Liver (tissue), 9 donors: ENCODE data around the gene RELN. TPM values are rescaled to one million over a fixed set of nuclear protein-coding genes. Genes with fewer than 3 reads are reported as not detected.

Experiments
- DNase-seq: peaks from one replicate; pipeline ENCODE4 v3.0.0-alpha.2; 2017; ENCODE audit warnings: low spot score
- H3K27ac ChIP-seq, 2 donors: one replicate each; pipeline ENCODE4 v1.7.0; 2013; ENCODE audit warnings: inconsistent platforms in 2 of 2, low read length in 2 of 2, control low read depth in 1 of 2, low read depth in 1 of 2, mild to moderate bottlenecking in 1 of 2
- H3K27me3 ChIP-seq, 4 donors: one replicate each; pipeline versions ENCODE4 v1.6.1 to v1.7.0; 2013; ENCODE audit warnings: low read length in 3 of 4, inconsistent platforms in 1 of 4, mild to moderate bottlenecking in 1 of 4, moderate library complexity in 1 of 4; ENCODE audit not compliant: control insufficient read depth in 4 of 4, insufficient read depth in 4 of 4
- H3K36me3 ChIP-seq, 4 donors: one replicate each; pipeline versions ENCODE4 v1.6.1 to v1.7.0; 2013; ENCODE audit warnings: low read length in 3 of 4, mild to moderate bottlenecking in 3 of 4, low read depth in 1 of 4, moderate library complexity in 1 of 4; ENCODE audit not compliant: control insufficient read depth in 4 of 4, insufficient read depth in 3 of 4
- H3K4me1 ChIP-seq, 4 donors: one replicate each; pipeline versions ENCODE4 v1.6.1 to v1.7.0; 2013; ENCODE audit warnings: low read length in 3 of 4, mild to moderate bottlenecking in 3 of 4, moderate library complexity in 1 of 4; ENCODE audit not compliant: control insufficient read depth in 4 of 4, insufficient read depth in 4 of 4
- H3K4me3 ChIP-seq, 3 donors: one replicate each; pipeline versions ENCODE4 v1.6.1 to v1.7.0; 2013; ENCODE audit warnings: low read length in 3 of 3, control low read depth in 1 of 3, low read depth in 1 of 3, mild to moderate bottlenecking in 1 of 3
- H3K9ac ChIP-seq, 2 donors: one replicate each; pipeline ENCODE4 v1.7.0; 2013; ENCODE audit warnings: low read length in 2 of 2, mild to moderate bottlenecking in 2 of 2, moderate library complexity in 2 of 2, control low read depth in 1 of 2, low read depth in 1 of 2
- H3K9me3 ChIP-seq, 4 donors: one replicate each; pipeline versions ENCODE4 v1.6.1 to v1.7.0; 2013; ENCODE audit warnings: low read length in 3 of 4; ENCODE audit not compliant: control insufficient read depth in 4 of 4
- CTCF ChIP-seq: fragments of 150-350 bp; IDR thresholded peaks from 2 replicates; pipeline ENCODE4 v1.5.1; 2017; ENCODE audit warnings: improper control_type of control experiment, low read depth, low read length; ENCODE audit not compliant: missing input control
- EGR1 ChIP-seq, 2 donors: IDR thresholded peaks; 2 replicates each; pipeline ENCODE4 v1.6.1; 2016 to 2018; ENCODE audit warnings: antibody characterized with exemption in 2 of 2, low read depth in 2 of 2
- GABPA ChIP-seq, 2 donors: IDR thresholded peaks in 1 of 2; conservative IDR thresholded peaks in 1 of 2; 2 replicates each; pipeline ENCODE4 v1.6.1; 2016; ENCODE audit warnings: antibody characterized with exemption in 2 of 2, mild to moderate bottlenecking in 1 of 2, moderate library complexity in 1 of 2
- HNF4A ChIP-seq, 2 donors: conservative IDR thresholded peaks; 2 replicates each; pipeline ENCODE4 v1.6.1; 2016; ENCODE audit warnings: antibody characterized with exemption in 2 of 2, mild to moderate bottlenecking in 2 of 2
- HNF4G ChIP-seq: IDR thresholded peaks from 2 replicates; pipeline ENCODE4 v1.6.1; 2016; ENCODE audit warnings: antibody characterized with exemption
- JUND ChIP-seq, 2 donors: IDR thresholded peaks; 2 replicates each; pipeline ENCODE4 v1.6.1; 2016; ENCODE audit warnings: antibody characterized with exemption in 2 of 2
- MAX ChIP-seq: IDR thresholded peaks from 2 replicates; pipeline ENCODE4 v1.6.1; 2016; ENCODE audit warnings: antibody characterized with exemption
- NR2F2 ChIP-seq: IDR thresholded peaks from 2 replicates; pipeline ENCODE4 v1.6.1; 2016; ENCODE audit warnings: antibody characterized with exemption
- RAD21 ChIP-seq, 2 donors: IDR thresholded peaks; 2 replicates each; pipeline ENCODE4 v1.6.1; 2016; ENCODE audit warnings: antibody characterized with exemption in 2 of 2, mild to moderate bottlenecking in 2 of 2
- REST ChIP-seq: IDR thresholded peaks from 2 replicates; pipeline ENCODE4 v1.6.1; 2016; ENCODE audit warnings: antibody characterized with exemption, mild to moderate bottlenecking
- RXRA ChIP-seq, 2 donors: IDR thresholded peaks; 2 replicates each; pipeline ENCODE4 v1.6.1; 2017 to 2018; ENCODE audit warnings: antibody characterized with exemption in 2 of 2, mild to moderate bottlenecking in 1 of 2
- SP1 ChIP-seq: IDR thresholded peaks from 2 replicates; pipeline ENCODE4 v1.6.1; 2018; ENCODE audit warnings: antibody characterized with exemption, mild to moderate bottlenecking
- TAF1 ChIP-seq: conservative IDR thresholded peaks from 2 replicates; pipeline ENCODE4 v1.6.1; 2016; ENCODE audit warnings: antibody characterized with exemption, mild to moderate bottlenecking
- YY1 ChIP-seq: IDR thresholded peaks from 2 replicates; pipeline ENCODE4 v1.6.1; 2016; ENCODE audit warnings: antibody characterized with exemption, mild to moderate bottlenecking
- ZBTB33 ChIP-seq: IDR thresholded peaks from 2 replicates; pipeline ENCODE4 v1.6.1; 2016; ENCODE audit warnings: antibody characterized with exemption
- WGBS: extraction: QIAGEN DNeasy Blood & Tissue Kit; methylation state at CpG from one replicate; pipeline ENCODE4 v1.1.7; 2013; 5-methylcytosine and 5-hydroxymethylcytosine counted together
- polyA plus RNA-seq, 2 donors: library from polyadenylated mRNA; stranded (reverse) in 1 of 2; unstranded in 1 of 2; fragments of 200-250 nt in 1 of 2; fragments of >200 nt in 1 of 2; fragmentation: Nextera tagmentation in 1 of 2; extraction: Ambion mirVana in 1 of 2; gene quantifications; one replicate each; pipeline versions ENCODE4 v1.2.1 to v1.2.3, GENCODE V29; 2013 to 2015
- total RNA-seq, 2 donors: library from RNA; depleted of rRNA; stranded (reverse); fragments of >200 nt; gene quantifications; one replicate each; pipeline ENCODE4 v1.2.3, GENCODE V29; 2014
- donor health status: healthy.
- donor health status: healthy.
- donor health status: healthy.
- donor health status: healthy.
- donor health status: healthy.

Gene RELN
- total and polyA plus RNA-seq, 4 donors: 10.0 to 69.8 (median 28.4) TPM

- H3K9ac ChIP-seq: no peak overlapping the region
- TF ChIP-seq NR2F2 (peak; percentile 33), TAF1 (no peak), SP1 (no peak), YY1 (no peak), JUND (IDR thresholded peaks at IDR 0.05) (no peak), GABPA (IDR thresholded peaks at IDR 0.05 in 1 of 2, conservative IDR thresholded peaks at IDR 0.05 in 1 of 2) (no peak), CTCF (no peak), HNF4G (no peak), MAX (no peak), RXRA (IDR thresholded peaks at IDR 0.05) (no peak), HNF4A (conservative IDR thresholded peaks at IDR 0.05) (peak; percentile 33 to 54), ZBTB33 (no peak)
- no peak overlapping the region for H3K27ac ChIP-seq
- H3K4me1 ChIP-seq: peaks cover 0 to 10% (median 3%) of the 10 kb centered on the region in 4 donors
- no peaks in the 10 kb centered on the region for H3K36me3 ChIP-seq
- 79% methylated on average over 4 of the region's 4 CpGs for WGBS
- no peak overlapping the region for H3K4me3 ChIP-seq
- H3K9me3 ChIP-seq: no peaks in the 10 kb centered on the region
- H3K27me3 ChIP-seq: no peaks in the 10 kb centered on the region
- DNase-seq: no peak
These were observed 18.6 kb upstream of the RELN start for GRCh38 chr7:104008107-104008506.

- no peaks in the 10 kb centered on the region for H3K9me3 ChIP-seq
- peaks cover 0 to 10% (median 3%) of the 10 kb centered on the region in 4 donors for H3K4me1 ChIP-seq
- no peak for DNase-seq
- H3K9ac ChIP-seq: no peak overlapping the region
- 71% methylated on average over 3 of the region's 3 CpGs for WGBS
- H3K36me3 ChIP-seq: no peaks in the 10 kb centered on the region
- no peak overlapping the region for H3K27ac ChIP-seq
- H3K27me3 ChIP-seq: no peaks in the 10 kb centered on the region
- H3K4me3 ChIP-seq: no peak overlapping the region
- no peak for TF ChIP-seq EGR1 (IDR thresholded peaks at IDR 0.05; ENCODE audit: low read depth in 2 of 2)
- TF ChIP-seq HNF4A (conservative IDR thresholded peaks at IDR 0.05): peak in 1 of 2 donors; percentile 65
- TF ChIP-seq YY1: peak; percentile 16
- TF ChIP-seq RXRA (IDR thresholded peaks at IDR 0.05): peak in 1 of 2 donors; percentile 36
These were observed 18.2 kb upstream of the RELN start for GRCh38 chr7:104007614-104008013.

GRCh38 chr7:104005197-104005596 lies 15.7 kb upstream of the RELN start:
- Histone ChIP-seq H3K27ac (no peak overlapping the region), H3K36me3 (no peaks in the 10 kb centered on the region), H3K4me3 (no peak overlapping the region), H3K4me1 (peaks cover 0 to 7% (median 3%) of the 10 kb centered on the region in 4 donors), H3K9ac (no peak overlapping the region), H3K9me3 (no peaks in the 10 kb centered on the region), H3K27me3 (no peaks in the 10 kb centered on the region)
- 92% methylated on average over 4 of the region's 4 CpGs for WGBS
- DNase-seq: no peak
- no peak for TF ChIP-seq REST
- no peak for TF ChIP-seq TAF1
- no peak for TF ChIP-seq EGR1 (IDR thresholded peaks at IDR 0.05; ENCODE audit: low read depth in 2 of 2)
- TF ChIP-seq RAD21 (IDR thresholded peaks at IDR 0.05): no peak
- TF ChIP-seq NR2F2: no peak
